ENCODE data around the gene RALGAPA1. TPM values are rescaled to one million over a fixed set of nuclear protein-coding genes. Genes with fewer than 3 reads are reported as not detected.

RALGAPA1 gene
- total RNA-seq, 3 donors from 2014 or later (not counting 1 experiment from before 2014, with no cell fraction given), result 66.5 to 101 (median 90.7) TPM

DNA sequence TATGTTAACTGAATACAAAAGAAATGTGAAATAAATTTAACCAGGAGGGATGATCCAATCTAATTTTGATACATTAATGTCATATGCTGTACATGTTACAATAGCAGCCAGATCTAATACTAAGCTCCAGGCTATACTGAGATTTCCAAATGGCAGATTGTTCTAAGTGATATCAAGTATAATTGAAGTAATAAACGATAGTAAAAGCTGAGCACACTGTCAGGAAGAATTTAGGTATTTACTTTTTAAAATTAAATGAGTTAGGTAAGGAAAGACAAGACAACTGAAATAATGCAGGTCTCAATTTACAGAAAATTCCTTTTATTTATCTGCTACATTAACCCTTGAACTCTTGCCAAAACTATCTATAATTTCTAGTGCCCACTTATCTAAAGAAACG is 235.2 kb downstream of the RALGAPA1 start:
- no peaks in the 10 kb centered on the region for H3K4me1 ChIP-seq (ENCODE audit: control insufficient read depth, insufficient read depth, low read length)
- H3K36me3 Mint-ChIP-seq, result no peaks in the 10 kb centered on the region

DNA sequence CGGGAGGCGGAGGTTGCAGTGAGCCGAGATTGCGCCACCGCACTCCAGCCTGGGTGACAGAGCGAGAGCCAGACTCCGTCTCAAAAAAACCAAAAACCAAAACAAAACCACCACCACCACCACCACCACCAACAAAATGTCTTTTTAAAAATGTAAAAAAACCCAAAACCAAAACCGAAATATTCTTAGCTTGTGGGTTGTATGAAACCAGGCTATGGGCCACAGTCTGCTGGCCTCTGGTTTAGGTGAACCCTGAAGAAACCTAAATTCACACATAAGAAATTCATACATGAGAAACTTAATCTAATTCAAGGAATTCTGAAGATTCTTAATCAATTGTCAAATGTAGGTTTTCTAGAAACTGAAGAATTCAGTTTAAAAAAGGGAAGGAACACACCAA is 237.5 kb downstream of the RALGAPA1 start:
- Histone ChIP-seq H3K36me3 (ENCODE audit: control insufficient read depth, insufficient read depth, low read length) (peaks cover 5% of the 10 kb centered on the region), H3K4me1 (ENCODE audit: control insufficient read depth, insufficient read depth, low read length) (no peaks in the 10 kb centered on the region), H3K4me3 (ENCODE audit: low read length) (no peak overlapping the region), H3K27me3 (ENCODE audit: control insufficient read depth, insufficient read depth, low read length) (no peaks in the 10 kb centered on the region), H3K27ac (ENCODE audit: low read length) (no peak overlapping the region), H3K9me3 (ENCODE audit: control insufficient read depth, insufficient read depth, low read length) (no peaks in the 10 kb centered on the region)
- Mint-ChIP-seq H3K27ac (no peak overlapping the region), H3K9me3 (no peaks in the 10 kb centered on the region), H3K36me3 (no peaks in the 10 kb centered on the region), H3K4me1 (no peaks in the 10 kb centered on the region), H3K27me3 (ENCODE audit: low read depth in 2 of 2) (no peaks in the 10 kb centered on the region), H3K4me3 (no peak overlapping the region)
- 80% methylated on average over 6 of the region's 8 CpGs for WGBS (ENCODE audit: insufficient coverage)
- DNase-seq (no peak), ATAC-seq (no peak)
- intact Hi-C loops (cut with micrococcal nuclease), result no loop called here
- TF ChIP-seq, protein P1, sequence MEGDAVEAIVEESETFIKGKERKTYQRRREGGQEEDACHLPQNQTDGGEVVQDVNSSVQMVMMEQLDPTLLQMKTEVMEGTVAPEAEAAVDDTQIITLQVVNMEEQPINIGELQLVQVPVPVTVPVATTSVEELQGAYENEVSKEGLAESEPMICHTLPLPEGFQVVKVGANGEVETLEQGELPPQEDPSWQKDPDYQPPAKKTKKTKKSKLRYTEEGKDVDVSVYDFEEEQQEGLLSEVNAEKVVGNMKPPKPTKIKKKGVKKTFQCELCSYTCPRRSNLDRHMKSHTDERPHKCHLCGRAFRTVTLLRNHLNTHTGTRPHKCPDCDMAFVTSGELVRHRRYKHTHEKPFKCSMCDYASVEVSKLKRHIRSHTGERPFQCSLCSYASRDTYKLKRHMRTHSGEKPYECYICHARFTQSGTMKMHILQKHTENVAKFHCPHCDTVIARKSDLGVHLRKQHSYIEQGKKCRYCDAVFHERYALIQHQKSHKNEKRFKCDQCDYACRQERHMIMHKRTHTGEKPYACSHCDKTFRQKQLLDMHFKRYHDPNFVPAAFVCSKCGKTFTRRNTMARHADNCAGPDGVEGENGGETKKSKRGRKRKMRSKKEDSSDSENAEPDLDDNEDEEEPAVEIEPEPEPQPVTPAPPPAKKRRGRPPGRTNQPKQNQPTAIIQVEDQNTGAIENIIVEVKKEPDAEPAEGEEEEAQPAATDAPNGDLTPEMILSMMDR (IDR thresholded peaks at IDR 0.05), result no peak

More for the DNA sequence above, 235.2 kb downstream of the RALGAPA1 start:
- Mint-ChIP-seq H3K27ac (no peak overlapping the region), H3K4me3 (no peak overlapping the region), H3K27me3 (ENCODE audit: low read depth in 2 of 2) (no peaks in the 10 kb centered on the region), H3K9me3 (no peaks in the 10 kb centered on the region), H3K4me1 (no peaks in the 10 kb centered on the region)
- 88% methylated on average over 1 of the region's 2 CpGs for WGBS (ENCODE audit: insufficient coverage)
- DNase-seq (no peak), ATAC-seq (no peak)
- intact Hi-C loops (cut with micrococcal nuclease), result no loop called here
- no peak overlapping the region for H3K4me3 ChIP-seq (ENCODE audit: low read length)
- H3K36me3 ChIP-seq (ENCODE audit: control insufficient read depth, insufficient read depth, low read length), result peaks cover 3% of the 10 kb centered on the region
- no peaks in the 10 kb centered on the region for H3K9me3 ChIP-seq (ENCODE audit: control insufficient read depth, insufficient read depth, low read length)
- no peaks in the 10 kb centered on the region for H3K27me3 ChIP-seq (ENCODE audit: control insufficient read depth, insufficient read depth, low read length)
- no peak overlapping the region for H3K27ac ChIP-seq (ENCODE audit: low read length)
- TF ChIP-seq, protein P1 (IDR thresholded peaks at IDR 0.05), result no peak

DNA sequence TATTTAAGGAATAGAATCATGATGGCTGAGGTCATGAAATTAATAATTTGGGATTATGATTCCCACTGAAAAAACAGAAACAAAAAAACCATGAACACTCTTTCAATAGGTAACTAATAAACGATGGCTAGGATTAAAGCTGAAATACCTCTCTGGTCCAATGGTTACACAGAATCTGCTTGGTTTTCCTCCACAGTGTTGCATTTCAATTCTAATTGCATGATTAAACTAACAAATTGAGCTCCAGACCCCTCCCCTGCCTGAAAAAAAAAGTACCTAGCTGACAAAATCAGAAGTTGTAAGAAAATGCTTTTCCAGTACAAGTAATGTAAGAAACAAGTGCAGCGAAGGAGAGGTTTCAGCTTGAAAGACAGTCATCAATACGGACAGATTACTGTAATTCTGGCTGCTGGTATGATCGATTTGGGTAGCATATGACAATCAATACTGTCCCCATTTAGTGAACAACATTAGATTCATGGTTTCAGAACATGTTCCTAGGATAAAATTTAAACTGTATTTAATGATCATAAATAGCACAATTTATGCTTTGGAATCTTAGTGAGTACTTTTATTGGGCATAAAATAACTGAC is 243.1 kb downstream of the RALGAPA1 start:
- WGBS (ENCODE audit: insufficient coverage), result 100% methylated on average over 3 of the region's 4 CpGs
- Mint-ChIP-seq H3K27me3 (ENCODE audit: low read depth in 2 of 2) (no peaks in the 10 kb centered on the region), H3K27ac (no peak overlapping the region)

More for the DNA sequence above, 243.1 kb downstream of the RALGAPA1 start:
- Mint-ChIP-seq H3K9me3 (no peaks in the 10 kb centered on the region), H3K4me3 (no peak overlapping the region), H3K4me1 (no peaks in the 10 kb centered on the region), H3K36me3 (no peaks in the 10 kb centered on the region)
- intact Hi-C loops (cut with micrococcal nuclease), result no loop called here
- TF ChIP-seq, protein P1 (IDR thresholded peaks at IDR 0.05), result no peak
- H3K9me3 ChIP-seq (ENCODE audit: control insufficient read depth, insufficient read depth, low read length), result no peaks in the 10 kb centered on the region
- no peaks in the 10 kb centered on the region for H3K27me3 ChIP-seq (ENCODE audit: control insufficient read depth, insufficient read depth, low read length)
- peaks cover 5% of the 10 kb centered on the region for H3K36me3 ChIP-seq (ENCODE audit: control insufficient read depth, insufficient read depth, low read length)
- no peaks in the 10 kb centered on the region for H3K4me1 ChIP-seq (ENCODE audit: control insufficient read depth, insufficient read depth, low read length)
- no peak overlapping the region for H3K27ac ChIP-seq (ENCODE audit: low read length)
- ATAC-seq (no peak), DNase-seq (no peak)
- H3K4me3 ChIP-seq (ENCODE audit: low read length), result no peak overlapping the region

All from natural killer cell (primary cell).